ENCODE results near the gene ZNF609.

GRCh38 chr15:64656508-64656907 is 196.1 kb downstream of the ZNF609 start:
- TF ChIP-seq EZH2 (IDR thresholded peaks at IDR 0.05; ENCODE audit: insufficient read depth, poor library complexity, severe bottlenecking) (no peak), EZH2phosphoT487 (IDR thresholded peaks at IDR 0.05; ENCODE audit: insufficient read depth, low read depth) (no peak)
